Measurements from ENCODE around the gene TAPBP.
A peak's percentile ranks its signal among the peaks of the same experiment; 100 is the strongest.
"Not testable (repeated sequence)": the region's sequence is repeated elsewhere in the genome, so short reads cannot be mapped to it uniquely, and the experiment has no call there.

TAPBP gene

GRCh38 chr6:33313709-33314514, at the start of gene TAPBP:
TAPBP (minus strand) TSS chr6:33314078; CDS start chr6:33314041, 37 bp downstream.
- DNase-seq, result peak; percentile 51

GRCh38 chr6:33363486-33363885, 49.6 kb upstream of the TAPBP start:
- not testable (repeated sequence) for DNase-seq

GRCh38 chr6:33359331-33359730, 45.5 kb upstream of the TAPBP start:
- no peak for DNase-seq

GRCh38 chr6:33357160-33357871, 43.4 kb upstream of the TAPBP start:
- DNase-seq, result not testable (repeated sequence)

GRCh38 chr6:33356295-33356694, 42.4 kb upstream of the TAPBP start:
- DNase-seq, result no peak

GRCh38 chr6:33355860-33356259, 42.0 kb upstream of the TAPBP start:
- not testable (repeated sequence) for DNase-seq

- no peak for DNase-seq
These were observed 33.9 kb upstream of the TAPBP start for GRCh38 chr6:33347816-33348215.

- not testable (repeated sequence) for DNase-seq
These were observed 33.1 kb upstream of the TAPBP start for GRCh38 chr6:33346972-33347371.

GRCh38 chr6:33344701-33345697, 31.1 kb upstream of the TAPBP start:
- peak; percentile 35 for DNase-seq

- no peak for DNase-seq
These were observed 30.2 kb upstream of the TAPBP start for GRCh38 chr6:33343953-33344611.

GRCh38 chr6:33343606-33343952, 29.7 kb upstream of the TAPBP start:
- DNase-seq, result not testable (repeated sequence)

GRCh38 chr6:33339193-33339592, 25.3 kb upstream of the TAPBP start:
- no peak for DNase-seq

- DNase-seq, result no peak
These were observed 22.6 kb upstream of the TAPBP start for GRCh38 chr6:33336495-33336894.

GRCh38 chr6:33335916-33336315, 22.0 kb upstream of the TAPBP start:
- peak; percentile 39 for DNase-seq

- no peak for DNase-seq
These were observed 19.8 kb upstream of the TAPBP start for GRCh38 chr6:33333666-33334065.

- DNase-seq, result no peak
These were observed 16.9 kb upstream of the TAPBP start for GRCh38 chr6:33330736-33331135.

- no peak for DNase-seq
These were observed 15.2 kb upstream of the TAPBP start for GRCh38 chr6:33329058-33329457.

GRCh38 chr6:33324125-33324524, 10.2 kb upstream of the TAPBP start:
- DNase-seq, result peak; percentile 52

GRCh38 chr6:33323623-33323948, 9.7 kb upstream of the TAPBP start:
- DNase-seq, result no peak

GRCh38 chr6:33321227-33321626, 7.3 kb upstream of the TAPBP start:
- no peak for DNase-seq

GRCh38 chr6:33320315-33321181, 6.7 kb upstream of the TAPBP start:
- DNase-seq, result no peak

- DNase-seq, result no peak
These were observed 6.0 kb upstream of the TAPBP start for GRCh38 chr6:33319939-33320314.
